ENCODE measurements around the gene CBLIF. TPM values are rescaled to one million over a fixed set of nuclear protein-coding genes. Genes with fewer than 3 reads are reported as not detected.

Gene CBLIF
- total RNA-seq, 4 donors from 2014 or later = not detected

DNA sequence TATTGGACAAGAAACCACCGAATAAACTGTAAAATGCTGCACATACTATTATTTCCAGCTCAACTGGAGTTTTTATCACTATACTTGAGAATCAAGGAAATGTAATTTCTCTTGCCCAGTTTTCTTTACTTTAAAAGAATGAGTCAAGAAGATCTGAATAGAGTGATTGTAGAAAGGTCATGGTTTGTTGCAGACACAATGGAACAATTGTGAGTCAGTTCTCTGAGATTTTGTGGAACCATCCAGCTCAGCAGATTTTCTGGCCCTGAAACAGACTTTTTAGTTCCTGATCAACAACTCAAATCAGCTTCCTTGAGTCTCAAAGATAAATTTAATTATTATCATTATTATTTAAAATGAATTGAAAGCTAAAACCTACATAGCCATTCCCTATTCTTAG, 19.7 kb upstream of the CBLIF start:
- Histone ChIP-seq H3K4me1 (no peaks in the 10 kb centered on the region), H3K4me3 (no peak overlapping the region), H3K27me3 (no peaks in the 10 kb centered on the region), H3K36me3 (no peaks in the 10 kb centered on the region), H3K27ac (replicated peaks in 1 of 4) (no peak overlapping the region), H3K9me3 (no peaks in the 10 kb centered on the region)
- DNase-seq (ENCODE audit: extremely low spot score) = no peak
- no peak for TF ChIP-seq EP300 (IDR thresholded peaks at IDR 0.05)
- TF ChIP-seq POLR2A (IDR thresholded peaks at IDR 0.05; ENCODE audit: low read depth) = no peak
- TF ChIP-seq, protein P1, sequence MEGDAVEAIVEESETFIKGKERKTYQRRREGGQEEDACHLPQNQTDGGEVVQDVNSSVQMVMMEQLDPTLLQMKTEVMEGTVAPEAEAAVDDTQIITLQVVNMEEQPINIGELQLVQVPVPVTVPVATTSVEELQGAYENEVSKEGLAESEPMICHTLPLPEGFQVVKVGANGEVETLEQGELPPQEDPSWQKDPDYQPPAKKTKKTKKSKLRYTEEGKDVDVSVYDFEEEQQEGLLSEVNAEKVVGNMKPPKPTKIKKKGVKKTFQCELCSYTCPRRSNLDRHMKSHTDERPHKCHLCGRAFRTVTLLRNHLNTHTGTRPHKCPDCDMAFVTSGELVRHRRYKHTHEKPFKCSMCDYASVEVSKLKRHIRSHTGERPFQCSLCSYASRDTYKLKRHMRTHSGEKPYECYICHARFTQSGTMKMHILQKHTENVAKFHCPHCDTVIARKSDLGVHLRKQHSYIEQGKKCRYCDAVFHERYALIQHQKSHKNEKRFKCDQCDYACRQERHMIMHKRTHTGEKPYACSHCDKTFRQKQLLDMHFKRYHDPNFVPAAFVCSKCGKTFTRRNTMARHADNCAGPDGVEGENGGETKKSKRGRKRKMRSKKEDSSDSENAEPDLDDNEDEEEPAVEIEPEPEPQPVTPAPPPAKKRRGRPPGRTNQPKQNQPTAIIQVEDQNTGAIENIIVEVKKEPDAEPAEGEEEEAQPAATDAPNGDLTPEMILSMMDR (IDR thresholded peaks at IDR 0.05) = no peak
- no peak for TF ChIP-seq POLR2AphosphoS5 (IDR thresholded peaks at IDR 0.05)
- 83% methylated on average over 1 of the region's 1 CpG for WGBS
- intact Hi-C loops (cut with DNase I) = no loop called here

DNA sequence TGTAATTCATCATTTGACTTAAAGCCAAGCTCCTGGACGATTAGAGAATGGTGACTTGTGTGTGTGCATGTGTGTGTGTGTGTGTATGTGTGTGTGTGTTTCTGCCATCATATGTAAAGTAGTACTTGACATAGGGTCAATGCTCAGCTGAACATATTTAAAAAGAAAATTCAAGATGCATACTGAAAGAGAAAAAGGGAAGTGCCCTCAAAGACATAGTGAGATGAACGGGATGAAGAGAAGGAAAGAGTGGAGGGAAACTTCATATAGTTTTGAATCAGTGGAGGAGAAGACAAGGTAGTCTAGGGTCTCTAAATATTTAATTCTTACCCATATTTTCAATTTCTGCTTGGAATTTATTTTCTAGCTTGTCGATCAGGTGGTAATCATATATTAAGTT, 17.0 kb upstream of the CBLIF start:
- Histone ChIP-seq H3K27me3 (no peaks in the 10 kb centered on the region), H3K4me3 (no peak overlapping the region), H3K27ac (replicated peaks in 1 of 4) (no peak overlapping the region), H3K9me3 (no peaks in the 10 kb centered on the region), H3K36me3 (no peaks in the 10 kb centered on the region), H3K4me1 (no peaks in the 10 kb centered on the region)
- intact Hi-C loops (cut with DNase I) = no loop called here
- no peak for DNase-seq (ENCODE audit: extremely low spot score)
- TF ChIP-seq POLR2A (IDR thresholded peaks at IDR 0.05; ENCODE audit: low read depth) (no peak), POLR2AphosphoS5 (IDR thresholded peaks at IDR 0.05) (no peak), EP300 (IDR thresholded peaks at IDR 0.05) (no peak)
- TF ChIP-seq, protein P1 (IDR thresholded peaks at IDR 0.05) = no peak
- 69% methylated on average over 3 of the region's 3 CpGs for WGBS

DNA sequence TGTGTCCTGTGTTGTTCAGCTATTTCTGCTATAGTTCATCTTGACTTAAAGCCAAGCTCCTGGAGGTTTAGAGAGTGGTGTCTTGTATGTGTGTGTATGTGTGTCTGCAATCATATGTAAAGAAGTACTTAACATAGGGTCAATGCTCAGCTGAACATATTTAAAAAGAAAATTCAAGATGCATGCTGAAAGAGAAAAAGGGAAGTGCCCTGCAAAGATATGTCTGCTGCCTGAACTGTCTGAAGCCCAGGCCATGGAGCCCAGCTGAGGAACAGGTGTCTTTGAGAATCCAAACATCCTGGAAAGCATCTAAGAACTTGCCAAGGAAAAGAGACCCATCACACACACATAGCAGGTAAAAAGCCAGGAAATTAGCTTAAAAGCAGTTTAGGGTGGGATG, 14.4 kb upstream of the CBLIF start:
- no peak for DNase-seq (ENCODE audit: extremely low spot score)
- H3K27ac ChIP-seq (replicated peaks in 1 of 4) = no peak overlapping the region
- no peaks in the 10 kb centered on the region for H3K36me3 ChIP-seq
- H3K9me3 ChIP-seq = no peaks in the 10 kb centered on the region
- H3K27me3 ChIP-seq = no peaks in the 10 kb centered on the region
- H3K4me1 ChIP-seq = no peaks in the 10 kb centered on the region
- intact Hi-C loops (cut with DNase I) = no loop called here
- no peak overlapping the region for H3K4me3 ChIP-seq
- TF ChIP-seq POLR2A (IDR thresholded peaks at IDR 0.05; ENCODE audit: low read depth) (no peak), POLR2AphosphoS5 (IDR thresholded peaks at IDR 0.05) (no peak), EP300 (IDR thresholded peaks at IDR 0.05) (no peak)
- TF ChIP-seq, protein P1 (IDR thresholded peaks at IDR 0.05) = no peak

DNA sequence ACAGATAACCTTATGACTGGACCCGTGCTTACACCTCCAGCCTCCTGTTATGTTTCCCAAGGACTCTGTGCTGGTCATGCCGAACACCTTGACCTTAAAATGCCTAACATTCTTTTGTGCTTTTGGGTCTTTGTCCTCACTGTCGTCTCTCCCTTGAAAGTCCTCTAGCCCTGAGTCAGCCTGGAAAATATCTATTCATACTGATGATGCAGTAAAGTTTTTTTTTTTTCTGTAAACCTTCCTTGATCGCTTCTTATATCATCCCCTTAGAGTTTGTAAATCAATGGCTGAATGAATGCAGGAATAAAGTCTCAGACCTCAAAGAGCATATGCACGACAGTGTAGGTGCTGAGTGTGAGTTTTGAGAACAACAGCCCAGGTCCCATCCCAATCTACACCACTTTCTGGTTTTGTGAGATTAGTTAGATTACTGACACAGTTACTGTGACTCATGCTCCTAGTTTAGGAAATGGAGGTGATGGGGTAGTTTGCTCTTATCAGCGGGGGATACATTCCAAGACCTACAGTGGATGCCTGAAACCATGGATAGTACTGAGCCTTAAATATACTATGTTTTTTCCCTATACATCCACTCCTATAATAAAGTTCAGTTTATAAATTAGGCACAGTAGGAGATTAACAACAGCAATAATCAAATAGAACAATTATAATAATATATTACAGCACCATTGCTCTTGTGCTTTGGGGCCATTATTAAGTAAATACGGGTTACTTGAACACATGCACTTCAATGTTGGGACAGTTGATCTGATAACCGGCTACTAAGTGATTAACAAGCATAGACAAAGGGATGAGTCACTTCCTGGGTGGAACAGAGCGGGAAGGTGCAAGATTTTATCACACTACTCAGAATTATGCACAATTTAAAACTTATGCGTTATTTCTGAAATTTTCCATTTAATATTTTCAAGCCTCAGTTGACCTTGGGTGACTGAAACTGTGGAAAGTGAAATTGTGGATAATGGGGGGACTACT, 12.4 kb upstream of the CBLIF start:
- intact Hi-C loops (cut with DNase I) = no loop called here
- WGBS = 67% methylated on average over 10 of the region's 10 CpGs
- H3K27me3 ChIP-seq = no peaks in the 10 kb centered on the region
- no peak for TF ChIP-seq POLR2AphosphoS5 (IDR thresholded peaks at IDR 0.05)
- no peak for TF ChIP-seq POLR2A (IDR thresholded peaks at IDR 0.05; ENCODE audit: low read depth)
- TF ChIP-seq, protein P1 (IDR thresholded peaks at IDR 0.05) = no peak
- TF ChIP-seq EP300 (IDR thresholded peaks at IDR 0.05) = no peak
- H3K36me3 ChIP-seq = no peaks in the 10 kb centered on the region
- DNase-seq (ENCODE audit: extremely low spot score) = no peak
- H3K4me1 ChIP-seq = no peaks in the 10 kb centered on the region
- H3K27ac ChIP-seq (replicated peaks in 1 of 4) = no peak overlapping the region
- no peaks in the 10 kb centered on the region for H3K9me3 ChIP-seq
- no peak overlapping the region for H3K4me3 ChIP-seq

Measured in esophagus muscularis mucosa (tissue), 4 donors.